Liver (tissue), 3 donors: ENCODE measurements around the gene ZNF605.
"Not testable (repeated sequence)": the region's sequence is repeated elsewhere in the genome, so short reads cannot be mapped to it uniquely, and the experiment has no call there.

Source experiments
- EGR1 ChIP-seq, 2 donors: IDR thresholded peaks; 2 replicates each; pipeline ENCODE4 v1.6.1; 2016 to 2018; ENCODE audit warnings: antibody characterized with exemption in 2 of 2, low read depth in 2 of 2
- FOXA1 ChIP-seq: IDR thresholded peaks from 2 replicates; pipeline ENCODE4 v1.6.1; 2016; ENCODE audit warnings: antibody characterized with exemption
- GABPA ChIP-seq, 2 donors: IDR thresholded peaks in 1 of 2; conservative IDR thresholded peaks in 1 of 2; 2 replicates each; pipeline ENCODE4 v1.6.1; 2016; ENCODE audit warnings: antibody characterized with exemption in 2 of 2, mild to moderate bottlenecking in 1 of 2, moderate library complexity in 1 of 2
- JUND ChIP-seq, 2 donors: IDR thresholded peaks; 2 replicates each; pipeline ENCODE4 v1.6.1; 2016; ENCODE audit warnings: antibody characterized with exemption in 2 of 2
- RAD21 ChIP-seq, 2 donors: IDR thresholded peaks; 2 replicates each; pipeline ENCODE4 v1.6.1; 2016; ENCODE audit warnings: antibody characterized with exemption in 2 of 2, mild to moderate bottlenecking in 2 of 2
- RXRA ChIP-seq, 2 donors: IDR thresholded peaks; 2 replicates each; pipeline ENCODE4 v1.6.1; 2017 to 2018; ENCODE audit warnings: antibody characterized with exemption in 2 of 2, mild to moderate bottlenecking in 1 of 2
- SP1 ChIP-seq: IDR thresholded peaks from 2 replicates; pipeline ENCODE4 v1.6.1; 2018; ENCODE audit warnings: antibody characterized with exemption, mild to moderate bottlenecking
- TAF1 ChIP-seq: conservative IDR thresholded peaks from 2 replicates; pipeline ENCODE4 v1.6.1; 2016; ENCODE audit warnings: antibody characterized with exemption, mild to moderate bottlenecking
- YY1 ChIP-seq: IDR thresholded peaks from 2 replicates; pipeline ENCODE4 v1.6.1; 2016; ENCODE audit warnings: antibody characterized with exemption, mild to moderate bottlenecking
- TF ChIP-seq, protein P1 (sequence below): IDR thresholded peaks from 2 replicates; pipeline ENCODE4 v1.6.1; 2016; ENCODE audit warnings: antibody characterized with exemption
- TF ChIP-seq, protein P2 (sequence below): IDR thresholded peaks from 2 replicates; pipeline ENCODE4 v1.6.1; 2016; ENCODE audit warnings: antibody characterized with exemption, mild to moderate bottlenecking
- TF ChIP-seq, protein P3 (sequence below): fragments of 150-350 bp; IDR thresholded peaks from 2 replicates; pipeline ENCODE4 v1.5.1; 2017; ENCODE audit warnings: improper control_type of control experiment, low read depth, low read length; ENCODE audit not compliant: missing input control
- TF ChIP-seq, protein P4 (sequence below): IDR thresholded peaks from 2 replicates; pipeline ENCODE4 v1.6.1; 2016; ENCODE audit warnings: antibody characterized with exemption
- donor health status: healthy.
- donor health status: healthy.

DNA sequence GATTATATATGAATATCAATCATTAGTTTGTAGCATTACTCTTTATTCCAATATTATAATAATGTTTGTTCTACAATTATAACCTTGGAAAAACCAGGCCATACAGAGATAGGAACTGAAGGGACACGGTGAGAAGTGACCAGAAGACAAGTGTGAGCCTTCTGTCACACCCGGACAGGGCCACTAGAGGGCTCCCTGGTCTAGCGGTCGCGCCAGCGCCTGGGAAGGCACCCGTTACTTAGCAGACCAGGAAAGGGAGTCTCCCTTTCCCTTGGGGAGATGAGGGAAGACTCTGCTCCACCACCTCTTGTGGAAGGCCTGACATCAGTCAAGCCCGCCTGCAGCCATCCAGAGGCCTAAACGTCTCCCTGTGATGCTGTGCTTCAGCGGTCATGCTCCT lies 7.8 kb upstream of the ZNF605 start:
- not testable (repeated sequence) for TF ChIP-seq SP1; TAF1; JUND (IDR thresholded peaks at IDR 0.05); GABPA (IDR thresholded peaks at IDR 0.05 in 1 of 2, conservative IDR thresholded peaks at IDR 0.05 in 1 of 2); RAD21 (IDR thresholded peaks at IDR 0.05); YY1; RXRA (IDR thresholded peaks at IDR 0.05); FOXA1; EGR1 (IDR thresholded peaks at IDR 0.05; ENCODE audit: low read depth in 2 of 2)
- TF ChIP-seq, protein P1, sequence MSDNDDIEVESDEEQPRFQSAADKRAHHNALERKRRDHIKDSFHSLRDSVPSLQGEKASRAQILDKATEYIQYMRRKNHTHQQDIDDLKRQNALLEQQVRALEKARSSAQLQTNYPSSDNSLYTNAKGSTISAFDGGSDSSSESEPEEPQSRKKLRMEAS: not testable (repeated sequence)
- TF ChIP-seq, protein P2, sequence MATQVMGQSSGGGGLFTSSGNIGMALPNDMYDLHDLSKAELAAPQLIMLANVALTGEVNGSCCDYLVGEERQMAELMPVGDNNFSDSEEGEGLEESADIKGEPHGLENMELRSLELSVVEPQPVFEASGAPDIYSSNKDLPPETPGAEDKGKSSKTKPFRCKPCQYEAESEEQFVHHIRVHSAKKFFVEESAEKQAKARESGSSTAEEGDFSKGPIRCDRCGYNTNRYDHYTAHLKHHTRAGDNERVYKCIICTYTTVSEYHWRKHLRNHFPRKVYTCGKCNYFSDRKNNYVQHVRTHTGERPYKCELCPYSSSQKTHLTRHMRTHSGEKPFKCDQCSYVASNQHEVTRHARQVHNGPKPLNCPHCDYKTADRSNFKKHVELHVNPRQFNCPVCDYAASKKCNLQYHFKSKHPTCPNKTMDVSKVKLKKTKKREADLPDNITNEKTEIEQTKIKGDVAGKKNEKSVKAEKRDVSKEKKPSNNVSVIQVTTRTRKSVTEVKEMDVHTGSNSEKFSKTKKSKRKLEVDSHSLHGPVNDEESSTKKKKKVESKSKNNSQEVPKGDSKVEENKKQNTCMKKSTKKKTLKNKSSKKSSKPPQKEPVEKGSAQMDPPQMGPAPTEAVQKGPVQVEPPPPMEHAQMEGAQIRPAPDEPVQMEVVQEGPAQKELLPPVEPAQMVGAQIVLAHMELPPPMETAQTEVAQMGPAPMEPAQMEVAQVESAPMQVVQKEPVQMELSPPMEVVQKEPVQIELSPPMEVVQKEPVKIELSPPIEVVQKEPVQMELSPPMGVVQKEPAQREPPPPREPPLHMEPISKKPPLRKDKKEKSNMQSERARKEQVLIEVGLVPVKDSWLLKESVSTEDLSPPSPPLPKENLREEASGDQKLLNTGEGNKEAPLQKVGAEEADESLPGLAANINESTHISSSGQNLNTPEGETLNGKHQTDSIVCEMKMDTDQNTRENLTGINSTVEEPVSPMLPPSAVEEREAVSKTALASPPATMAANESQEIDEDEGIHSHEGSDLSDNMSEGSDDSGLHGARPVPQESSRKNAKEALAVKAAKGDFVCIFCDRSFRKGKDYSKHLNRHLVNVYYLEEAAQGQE: not testable (repeated sequence)
- TF ChIP-seq, protein P3, sequence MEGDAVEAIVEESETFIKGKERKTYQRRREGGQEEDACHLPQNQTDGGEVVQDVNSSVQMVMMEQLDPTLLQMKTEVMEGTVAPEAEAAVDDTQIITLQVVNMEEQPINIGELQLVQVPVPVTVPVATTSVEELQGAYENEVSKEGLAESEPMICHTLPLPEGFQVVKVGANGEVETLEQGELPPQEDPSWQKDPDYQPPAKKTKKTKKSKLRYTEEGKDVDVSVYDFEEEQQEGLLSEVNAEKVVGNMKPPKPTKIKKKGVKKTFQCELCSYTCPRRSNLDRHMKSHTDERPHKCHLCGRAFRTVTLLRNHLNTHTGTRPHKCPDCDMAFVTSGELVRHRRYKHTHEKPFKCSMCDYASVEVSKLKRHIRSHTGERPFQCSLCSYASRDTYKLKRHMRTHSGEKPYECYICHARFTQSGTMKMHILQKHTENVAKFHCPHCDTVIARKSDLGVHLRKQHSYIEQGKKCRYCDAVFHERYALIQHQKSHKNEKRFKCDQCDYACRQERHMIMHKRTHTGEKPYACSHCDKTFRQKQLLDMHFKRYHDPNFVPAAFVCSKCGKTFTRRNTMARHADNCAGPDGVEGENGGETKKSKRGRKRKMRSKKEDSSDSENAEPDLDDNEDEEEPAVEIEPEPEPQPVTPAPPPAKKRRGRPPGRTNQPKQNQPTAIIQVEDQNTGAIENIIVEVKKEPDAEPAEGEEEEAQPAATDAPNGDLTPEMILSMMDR: peak; percentile 21
- TF ChIP-seq, protein P4, sequence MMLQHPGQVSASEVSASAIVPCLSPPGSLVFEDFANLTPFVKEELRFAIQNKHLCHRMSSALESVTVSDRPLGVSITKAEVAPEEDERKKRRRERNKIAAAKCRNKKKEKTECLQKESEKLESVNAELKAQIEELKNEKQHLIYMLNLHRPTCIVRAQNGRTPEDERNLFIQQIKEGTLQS: not testable (repeated sequence)
